ENCODE measurements around the gene USP48. TPM values are rescaled to one million over a fixed set of nuclear protein-coding genes. Genes with fewer than 3 reads are reported as not detected.

Gene USP48
- polyA plus RNA-seq, 2 of the 4 experiments (the other 2 are of a cell fraction): 22.8 to 27.4 TPM

DNA sequence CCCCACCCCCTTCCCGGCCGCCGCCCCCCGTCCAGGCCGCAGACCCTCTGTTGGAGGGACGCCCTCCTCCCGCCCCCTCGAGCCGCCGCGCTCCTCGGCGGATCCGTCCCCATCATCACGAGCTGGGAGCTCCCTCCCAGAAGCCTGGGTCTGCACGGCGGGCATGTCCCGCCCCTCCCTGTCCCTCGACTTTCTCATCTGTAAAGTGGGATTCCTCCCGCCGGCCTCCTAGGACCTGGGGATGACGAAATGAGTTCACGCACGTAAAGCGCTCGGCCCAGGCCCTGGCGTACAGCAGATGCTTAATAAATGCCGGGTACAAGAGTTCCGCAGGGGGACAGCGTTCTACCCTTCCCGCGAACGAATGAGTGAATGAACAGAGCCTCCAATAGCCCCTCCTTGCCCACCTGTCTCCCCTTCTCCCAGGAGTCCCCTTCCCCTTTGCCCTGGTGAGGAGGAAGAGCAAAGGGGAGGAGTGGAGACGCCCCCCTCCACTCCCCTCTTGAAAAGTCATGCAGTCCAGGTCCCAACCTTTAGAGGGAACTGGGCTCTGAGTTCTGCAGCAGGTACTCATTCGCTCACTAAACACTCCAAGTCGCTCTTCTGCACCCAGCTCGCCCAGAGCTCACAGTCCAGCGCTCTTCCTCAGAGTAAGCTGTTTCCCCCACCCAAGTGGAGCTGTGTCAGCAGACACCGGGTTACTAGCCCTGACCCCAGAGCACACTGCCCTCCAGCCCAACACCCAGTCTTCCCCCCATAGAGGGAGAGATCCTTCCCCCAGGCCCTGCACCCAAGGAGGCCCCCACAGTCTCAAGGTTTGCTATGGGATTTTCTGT, 130.6 kb downstream of the USP48 start:
- ChIA-PET CTCF (interaction anchor here (0.6 to 0.7 kb wide), 2 partner anchors 72 to 267 kb away, joined by 3 read pairs; no protein-coding TSS in a partner anchor), POLR2A (interaction anchor here (0.6 kb wide), 1 partner anchor 922 kb away, joined by 3 read pairs; no protein-coding TSS in a partner anchor)
- no peak for FAIRE-seq
- Histone ChIP-seq H3K27ac (peak overlapping the region; percentile 74 to 94), H3K4me1 (peaks cover 40% of the 10 kb centered on the region), H3K4me2 (peak overlapping the region; percentile 94), H3K9me3 (no peaks in the 10 kb centered on the region), H3K4me3 (peak overlapping the region; percentile 58)
- no peak for ATAC-seq
- no peak for DNase-seq (ENCODE audit: low read depth in 1 of 2, low spot score in 1 of 2)
- WGBS (ENCODE audit: missing lambda C conversion rate): 75% methylated on average over 18 of the region's 39 CpGs
- no peak for TF ChIP-seq KDM5A (IDR thresholded peaks at IDR 0.05)

DNA sequence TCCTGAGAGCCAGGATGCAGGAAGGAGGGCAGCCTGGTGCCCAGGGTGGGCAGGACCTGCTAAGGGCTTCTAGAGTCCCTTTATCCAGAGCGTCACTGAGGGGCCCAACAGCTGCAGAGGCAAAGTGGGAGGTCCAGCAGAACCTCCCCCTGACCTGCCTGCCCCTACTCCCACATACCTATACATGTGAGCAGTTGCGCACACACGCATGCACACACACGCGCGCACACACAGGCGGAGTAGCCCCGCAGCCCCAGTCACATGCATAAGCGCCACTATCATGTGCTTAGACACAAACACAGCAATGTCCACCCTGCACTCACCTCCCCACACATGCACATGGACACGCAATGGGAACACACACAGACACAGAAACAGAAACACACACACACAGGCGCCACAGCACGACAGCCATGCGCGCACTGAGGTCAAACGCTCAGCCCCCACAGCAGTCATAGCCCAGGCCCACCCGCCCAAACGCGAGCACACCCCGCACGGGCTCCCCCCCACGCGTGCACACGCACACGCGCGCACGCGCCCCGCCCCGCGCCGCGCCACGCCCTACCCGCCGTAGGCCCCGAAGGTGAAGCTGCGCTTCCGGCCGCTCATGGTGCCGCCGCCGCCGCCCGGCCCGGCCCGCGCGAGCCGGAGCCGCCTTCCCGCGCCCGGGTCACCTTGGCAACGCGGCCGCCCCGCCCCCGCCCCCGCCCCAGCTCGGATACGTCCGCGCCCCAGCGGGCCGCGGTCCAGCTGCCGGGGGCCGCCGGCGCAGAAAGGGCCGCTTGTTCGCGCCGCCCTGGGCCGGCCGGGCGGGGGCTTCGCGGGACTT, 131.5 kb downstream of the USP48 start:
- H3K4me1 ChIP-seq: peaks cover 36% of the 10 kb centered on the region
- ATAC-seq (peak; percentile 18 to 45; a peak in 4 of 6 replicates), DNase-seq (ENCODE audit: low read depth in 1 of 2, low spot score in 1 of 2) (peak in 1 of 2 experiments; percentile 30), FAIRE-seq (no peak)
- H3K4me3 ChIP-seq: peak overlapping the region; percentile 58
- H3K4me2 ChIP-seq: peak overlapping the region; percentile 94
- TF ChIP-seq, protein P1, sequence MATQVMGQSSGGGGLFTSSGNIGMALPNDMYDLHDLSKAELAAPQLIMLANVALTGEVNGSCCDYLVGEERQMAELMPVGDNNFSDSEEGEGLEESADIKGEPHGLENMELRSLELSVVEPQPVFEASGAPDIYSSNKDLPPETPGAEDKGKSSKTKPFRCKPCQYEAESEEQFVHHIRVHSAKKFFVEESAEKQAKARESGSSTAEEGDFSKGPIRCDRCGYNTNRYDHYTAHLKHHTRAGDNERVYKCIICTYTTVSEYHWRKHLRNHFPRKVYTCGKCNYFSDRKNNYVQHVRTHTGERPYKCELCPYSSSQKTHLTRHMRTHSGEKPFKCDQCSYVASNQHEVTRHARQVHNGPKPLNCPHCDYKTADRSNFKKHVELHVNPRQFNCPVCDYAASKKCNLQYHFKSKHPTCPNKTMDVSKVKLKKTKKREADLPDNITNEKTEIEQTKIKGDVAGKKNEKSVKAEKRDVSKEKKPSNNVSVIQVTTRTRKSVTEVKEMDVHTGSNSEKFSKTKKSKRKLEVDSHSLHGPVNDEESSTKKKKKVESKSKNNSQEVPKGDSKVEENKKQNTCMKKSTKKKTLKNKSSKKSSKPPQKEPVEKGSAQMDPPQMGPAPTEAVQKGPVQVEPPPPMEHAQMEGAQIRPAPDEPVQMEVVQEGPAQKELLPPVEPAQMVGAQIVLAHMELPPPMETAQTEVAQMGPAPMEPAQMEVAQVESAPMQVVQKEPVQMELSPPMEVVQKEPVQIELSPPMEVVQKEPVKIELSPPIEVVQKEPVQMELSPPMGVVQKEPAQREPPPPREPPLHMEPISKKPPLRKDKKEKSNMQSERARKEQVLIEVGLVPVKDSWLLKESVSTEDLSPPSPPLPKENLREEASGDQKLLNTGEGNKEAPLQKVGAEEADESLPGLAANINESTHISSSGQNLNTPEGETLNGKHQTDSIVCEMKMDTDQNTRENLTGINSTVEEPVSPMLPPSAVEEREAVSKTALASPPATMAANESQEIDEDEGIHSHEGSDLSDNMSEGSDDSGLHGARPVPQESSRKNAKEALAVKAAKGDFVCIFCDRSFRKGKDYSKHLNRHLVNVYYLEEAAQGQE (IDR thresholded peaks at IDR 0.05): no peak
- TF ChIP-seq CBX2 (IDR thresholded peaks at IDR 0.05; ENCODE audit: borderline replicate concordance, low read depth) (no peak), CHD4 (IDR thresholded peaks at IDR 0.05; ENCODE audit: borderline replicate concordance) (no peak), ESRRA (IDR thresholded peaks at IDR 0.05; ENCODE audit: borderline replicate concordance, low read length) (no peak), FOXS1 (CRISPR knock-in tag; IDR thresholded peaks at IDR 0.05) (no peak), RARB (CRISPR knock-in tag; IDR thresholded peaks at IDR 0.05) (no peak), ZFP36 (IDR thresholded peaks at IDR 0.05; ENCODE audit: borderline replicate concordance, partially characterized antibody) (no peak), HDAC2 (IDR thresholded peaks at IDR 0.05) (no peak), HOXB13 (CRISPR knock-in tag; IDR thresholded peaks at IDR 0.05; ENCODE audit: low read depth) (no peak)
- TF ChIP-seq, protein P2, sequence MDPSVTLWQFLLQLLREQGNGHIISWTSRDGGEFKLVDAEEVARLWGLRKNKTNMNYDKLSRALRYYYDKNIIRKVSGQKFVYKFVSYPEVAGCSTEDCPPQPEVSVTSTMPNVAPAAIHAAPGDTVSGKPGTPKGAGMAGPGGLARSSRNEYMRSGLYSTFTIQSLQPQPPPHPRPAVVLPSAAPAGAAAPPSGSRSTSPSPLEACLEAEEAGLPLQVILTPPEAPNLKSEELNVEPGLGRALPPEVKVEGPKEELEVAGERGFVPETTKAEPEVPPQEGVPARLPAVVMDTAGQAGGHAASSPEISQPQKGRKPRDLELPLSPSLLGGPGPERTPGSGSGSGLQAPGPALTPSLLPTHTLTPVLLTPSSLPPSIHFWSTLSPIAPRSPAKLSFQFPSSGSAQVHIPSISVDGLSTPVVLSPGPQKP (IDR thresholded peaks at IDR 0.05; ENCODE audit: low read depth, low read length): no peak
- ChIA-PET POLR2A (interaction anchor here (0.6 kb wide), 1 partner anchor 923 kb away, joined by 3 read pairs; no protein-coding TSS in a partner anchor), CTCF (no interaction called here)
- H3K27ac ChIP-seq: peak overlapping the region; percentile 74 to 94
- no peaks in the 10 kb centered on the region for H3K9me3 ChIP-seq
- WGBS (ENCODE audit: missing lambda C conversion rate): 49% methylated on average over 3 of the region's 80 CpGs

DNA sequence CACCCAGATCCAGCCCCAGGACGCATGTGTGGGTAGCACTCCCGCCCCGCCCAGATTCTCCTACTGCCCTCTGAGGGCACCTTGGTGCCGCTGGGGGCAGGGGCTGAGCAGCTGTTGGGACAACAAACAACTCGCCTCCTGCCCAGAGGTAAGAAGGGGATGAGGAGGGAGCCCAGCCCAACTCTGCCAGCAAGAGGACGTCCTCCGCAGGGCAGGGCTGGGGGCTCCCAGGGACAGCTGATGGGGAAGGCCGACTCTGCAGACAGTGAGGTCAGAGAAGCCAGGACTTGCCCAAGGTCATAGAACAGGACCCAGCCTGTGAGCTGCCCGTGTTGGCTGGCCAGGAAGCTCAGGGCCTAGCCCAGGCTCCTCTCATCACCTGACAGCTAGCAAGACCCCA, 132.5 kb downstream of the USP48 start:
- H3K9me3 ChIP-seq: no peaks in the 10 kb centered on the region
- DNase-seq (ENCODE audit: low read depth in 1 of 2, low spot score in 1 of 2): no peak
- H3K4me1 ChIP-seq: peaks cover 28% of the 10 kb centered on the region
- TF ChIP-seq POLR2A (IDR thresholded peaks at IDR 0.05; ENCODE audit: low read length) (no peak), HOXB13 (CRISPR knock-in tag; IDR thresholded peaks at IDR 0.05; ENCODE audit: low read depth) (no peak), JUNB (IDR thresholded peaks at IDR 0.05) (no peak), KDM1A (IDR thresholded peaks at IDR 0.05; ENCODE audit: low read depth) (no peak), NR3C1 (IDR thresholded peaks at IDR 0.05) (no peak), SMC3 (IDR thresholded peaks at IDR 0.05) (no peak), HEYL (CRISPR knock-in tag; IDR thresholded peaks at IDR 0.05) (no peak), ZC3H11A (IDR thresholded peaks at IDR 0.05) (no peak)
- no peak for FAIRE-seq
- peak overlapping the region; percentile 94; the same call in 2 of the 3 replicates for H3K4me2 ChIP-seq
- POLR2A ChIA-PET: no interaction called here
- H3K27ac ChIP-seq: peak overlapping the region; percentile 74 to 94; a peak in 3 of 6 replicates
- 63% methylated on average over 5 of the region's 9 CpGs for WGBS (ENCODE audit: missing lambda C conversion rate)
- CTCF ChIA-PET: interaction anchor here (0.5 to 1.5 kb wide), 5 partner anchors 8 to 433 kb away, joined by 3 to 4 read pairs (median 3); no protein-coding TSS in a partner anchor
- no peak overlapping the region for H3K4me3 ChIP-seq
- no peak for ATAC-seq
